OCI-LY7 (cell line): ENCODE data around the gene FOXJ1. TPM values are rescaled to one million over a fixed set of nuclear protein-coding genes. Genes with fewer than 3 reads are reported as not detected.

Source experiments
- BruUV-seq: library from RNA; stranded (reverse); fragments of 400-500 nt; replicated peaks from 2 replicates; lab custom pipeline; 2021; lab: Mats Ljungman, UMichigan
- CTCF ChIA-PET: fragments of 300-600 bp; sonication (Branson Sonifier 250); formaldehyde crosslinking; loops from one replicate; lab custom pipeline; 2022; ENCODE audit warnings: antibody characterized with exemption; ENCODE audit not compliant: unreplicated experiment; lab: Charles Lee
- POLR2A ChIA-PET: fragments of 300-600 bp; sonication (Branson Sonifier 250); formaldehyde crosslinking; loops from one replicate; lab custom pipeline; 2022; ENCODE audit warnings: antibody characterized with exemption; lab: Charles Lee
- DNase-seq: peaks from one replicate; pipeline ENCODE4 v3.0.0-alpha.2; 2015; ENCODE audit warnings: low spot score
- H2AFZ ChIP-seq: fragments of 200-600 bp; sonication (generic), shearing (Covaris generic); 2 replicates; pipeline ENCODE4 v1.6.1; 2014; ENCODE audit warnings: mild to moderate bottlenecking, antibody characterized with exemption, low read length, moderate library complexity
- H3K27ac ChIP-seq: fragments of 200-600 bp; sonication (generic); 2 replicates; pipeline ENCODE4 v1.5.1; 2014; ENCODE audit warnings: mixed run types, low read depth, mild to moderate bottlenecking, moderate library complexity, low read length, inconsistent platforms; ENCODE audit not compliant: poor library complexity, severe bottlenecking
- H3K36me3 ChIP-seq: fragments of 200-600 bp; sonication (generic); 2 replicates; pipeline ENCODE4 v1.6.1; 2014; ENCODE audit warnings: mild to moderate bottlenecking, antibody characterized with exemption, low read length, moderate library complexity, mixed read lengths; ENCODE audit not compliant: insufficient read depth
- H3K4me1 ChIP-seq: fragments of 200-600 bp; sonication (generic); 2 replicates; pipeline ENCODE4 v1.5.1; 2014; ENCODE audit warnings: mild to moderate bottlenecking, low read length; ENCODE audit not compliant: insufficient read depth, poor library complexity, severe bottlenecking
- H3K4me2 ChIP-seq: fragments of 200-600 bp; sonication (generic); 2 replicates; pipeline ENCODE4 v1.6.1; 2014; ENCODE audit warnings: mild to moderate bottlenecking, low read length
- H3K4me3 ChIP-seq: fragments of 200-600 bp; sonication (generic); 2 replicates; pipeline ENCODE4 v1.5.1; 2014; ENCODE audit warnings: mild to moderate bottlenecking, low read depth, low read length; ENCODE audit not compliant: poor library complexity, severe bottlenecking
- H3K79me2 ChIP-seq: fragments of 200-600 bp; sonication (generic); 2 replicates; pipeline ENCODE4 v1.6.1; 2016; ENCODE audit warnings: low read depth, mild to moderate bottlenecking, low read length, moderate library complexity, mixed read lengths; ENCODE audit not compliant: insufficient read depth
- H3K9me2 ChIP-seq: fragments of 200-600 bp; sonication (generic); 2 replicates; pipeline ENCODE4 v1.6.1; 2016; ENCODE audit warnings: mild to moderate bottlenecking, low read length, mixed read lengths; ENCODE audit not compliant: insufficient read depth
- H3K9me3 ChIP-seq: fragments of 200-600 bp; sonication (generic); 2 replicates; pipeline ENCODE4 v1.6.1; 2014; ENCODE audit warnings: mild to moderate bottlenecking, mixed run types, low read length, mixed read lengths
- H4K20me1 ChIP-seq: fragments of 200-600 bp; sonication (generic); 2 replicates; pipeline ENCODE4 v1.6.1; 2014; ENCODE audit warnings: mild to moderate bottlenecking, antibody characterized with exemption, low read length, moderate library complexity, mixed read lengths; ENCODE audit not compliant: insufficient read depth
- EZH2phosphoT487 ChIP-seq: fragments of 200-600 bp; sonication (generic); IDR thresholded peaks from 2 replicates; pipeline ENCODE4 v1.6.1; 2018; ENCODE audit warnings: low read depth, borderline replicate concordance, mild to moderate bottlenecking, mixed run types, antibody characterized with exemption, low read length, moderate library complexity, mixed read lengths
- intact Hi-C: fragments of 100-400 bp; cut with micrococcal nuclease; formaldehyde crosslinking; loops from one replicate; pipeline ENCODE4 v1.10.0; 2022; ENCODE audit not compliant: unreplicated experiment
- total RNA-seq, 2 experiments: library from RNA; depleted of rRNA in 1 of 2; stranded (reverse); fragments of >200 nt in 1 of 2; shearing (Covaris generic) in 1 of 2; gene quantifications; 2 replicates each; pipeline ENCODE4 v1.2.3, GENCODE V29; 2014 to 2022
- TF ChIP-seq, protein P1 (sequence below): fragments of 200-600 bp; sonication (generic); conservative IDR thresholded peaks from 2 replicates; pipeline ENCODE4 v1.5.1; 2014; ENCODE audit warnings: mild to moderate bottlenecking, antibody characterized with exemption, low read length, moderate library complexity, mixed read lengths

FOXJ1 gene
- total RNA-seq, 2 experiments from 2014 or later, result not detected

DNA sequence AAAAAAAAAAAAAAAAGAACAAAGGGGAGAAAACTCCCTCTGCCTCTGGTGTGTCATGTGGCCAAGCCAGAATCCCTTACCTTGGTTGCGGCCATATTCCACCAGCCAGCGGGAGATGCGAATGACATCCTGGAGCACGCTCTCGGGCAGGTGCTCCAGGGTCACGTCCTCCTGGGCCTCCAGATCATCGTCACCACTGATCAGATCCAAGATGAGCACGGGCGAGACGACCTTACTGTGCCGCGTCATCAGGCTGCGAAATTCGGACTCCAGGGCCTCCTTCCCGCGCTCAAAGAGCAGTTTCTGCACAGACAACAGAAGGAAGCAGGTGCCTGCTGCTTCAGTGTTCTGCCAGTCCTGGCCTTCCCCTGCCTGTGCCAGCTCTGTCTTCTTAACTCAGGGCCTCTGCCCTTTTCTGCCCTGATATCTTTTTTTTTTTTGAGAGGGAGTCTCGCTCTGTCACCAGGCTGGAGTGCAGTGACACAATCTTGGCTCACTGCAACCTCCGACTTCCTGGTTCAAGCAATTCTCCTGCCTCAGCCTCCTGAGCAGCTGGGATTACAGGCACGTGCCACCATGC is 43.2 kb downstream of the FOXJ1 start:
- TF ChIP-seq, protein P1, sequence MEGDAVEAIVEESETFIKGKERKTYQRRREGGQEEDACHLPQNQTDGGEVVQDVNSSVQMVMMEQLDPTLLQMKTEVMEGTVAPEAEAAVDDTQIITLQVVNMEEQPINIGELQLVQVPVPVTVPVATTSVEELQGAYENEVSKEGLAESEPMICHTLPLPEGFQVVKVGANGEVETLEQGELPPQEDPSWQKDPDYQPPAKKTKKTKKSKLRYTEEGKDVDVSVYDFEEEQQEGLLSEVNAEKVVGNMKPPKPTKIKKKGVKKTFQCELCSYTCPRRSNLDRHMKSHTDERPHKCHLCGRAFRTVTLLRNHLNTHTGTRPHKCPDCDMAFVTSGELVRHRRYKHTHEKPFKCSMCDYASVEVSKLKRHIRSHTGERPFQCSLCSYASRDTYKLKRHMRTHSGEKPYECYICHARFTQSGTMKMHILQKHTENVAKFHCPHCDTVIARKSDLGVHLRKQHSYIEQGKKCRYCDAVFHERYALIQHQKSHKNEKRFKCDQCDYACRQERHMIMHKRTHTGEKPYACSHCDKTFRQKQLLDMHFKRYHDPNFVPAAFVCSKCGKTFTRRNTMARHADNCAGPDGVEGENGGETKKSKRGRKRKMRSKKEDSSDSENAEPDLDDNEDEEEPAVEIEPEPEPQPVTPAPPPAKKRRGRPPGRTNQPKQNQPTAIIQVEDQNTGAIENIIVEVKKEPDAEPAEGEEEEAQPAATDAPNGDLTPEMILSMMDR, result no peak
- no peak for TF ChIP-seq EZH2phosphoT487
- peaks cover 9% of the 10 kb centered on the region; the same call in 1 of the 2 replicates for H3K79me2 ChIP-seq
- ChIA-PET POLR2A (interaction anchor here (0.7 kb wide), 1 partner anchor 1281 kb away, joined by 4 read pairs; no protein-coding TSS in a partner anchor), CTCF (no interaction called here)
- H3K4me3 ChIP-seq, result no peak overlapping the region
- H3K9me2 ChIP-seq, result no peaks in the 10 kb centered on the region
- no TSS peak for BruUV-seq
- intact Hi-C loops, result no loop called here
- no peaks in the 10 kb centered on the region for H3K9me3 ChIP-seq
- H3K4me2 ChIP-seq, result no peak overlapping the region
- peaks cover 9% of the 10 kb centered on the region for H3K4me1 ChIP-seq
- H3K27ac ChIP-seq, result no peak overlapping the region
- no peak overlapping the region for H2AFZ ChIP-seq
- H3K36me3 ChIP-seq, result peaks cover 80% of the 10 kb centered on the region
- no peaks in the 10 kb centered on the region for H4K20me1 ChIP-seq
- DNase-seq, result no peak

DNA sequence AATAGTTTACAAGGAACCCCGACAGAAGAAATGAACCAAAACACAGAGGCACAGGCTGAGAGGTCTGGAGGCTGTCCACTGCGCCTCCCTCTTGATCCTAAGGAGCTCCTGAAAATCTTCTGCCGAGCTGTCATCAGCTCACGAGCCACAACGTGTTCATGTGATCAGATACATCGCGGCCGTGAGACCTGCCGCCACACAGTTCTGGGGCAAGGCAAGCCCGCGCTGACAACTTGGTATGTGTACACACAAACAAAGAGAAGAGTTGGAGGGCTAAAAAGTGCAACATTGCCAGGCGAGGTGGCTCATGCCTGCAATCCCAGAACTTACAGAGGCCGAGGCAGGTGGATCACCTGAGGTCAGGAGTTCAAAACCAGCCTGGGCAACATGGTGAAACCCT is 45.1 kb downstream of the FOXJ1 start:
- no peaks in the 10 kb centered on the region for H4K20me1 ChIP-seq
- peaks cover 78% of the 10 kb centered on the region for H3K36me3 ChIP-seq
- no peak for DNase-seq
- no peaks in the 10 kb centered on the region for H3K9me3 ChIP-seq
- BruUV-seq, result no TSS peak
- H3K4me2 ChIP-seq, result no peak overlapping the region
- intact Hi-C loops, result no loop called here
- no peaks in the 10 kb centered on the region for H3K79me2 ChIP-seq
- ChIA-PET POLR2A (interaction anchor here (0.6 kb wide), 1 partner anchor 592 kb away, joined by 3 read pairs; no protein-coding TSS in a partner anchor), CTCF (no interaction called here)
- H3K4me3 ChIP-seq, result no peak overlapping the region
- H3K9me2 ChIP-seq, result no peaks in the 10 kb centered on the region
- TF ChIP-seq, protein P1, result no peak
- TF ChIP-seq EZH2phosphoT487, result no peak
- no peak overlapping the region for H3K27ac ChIP-seq
- H3K4me1 ChIP-seq, result no peaks in the 10 kb centered on the region
- H2AFZ ChIP-seq, result no peak overlapping the region

DNA sequence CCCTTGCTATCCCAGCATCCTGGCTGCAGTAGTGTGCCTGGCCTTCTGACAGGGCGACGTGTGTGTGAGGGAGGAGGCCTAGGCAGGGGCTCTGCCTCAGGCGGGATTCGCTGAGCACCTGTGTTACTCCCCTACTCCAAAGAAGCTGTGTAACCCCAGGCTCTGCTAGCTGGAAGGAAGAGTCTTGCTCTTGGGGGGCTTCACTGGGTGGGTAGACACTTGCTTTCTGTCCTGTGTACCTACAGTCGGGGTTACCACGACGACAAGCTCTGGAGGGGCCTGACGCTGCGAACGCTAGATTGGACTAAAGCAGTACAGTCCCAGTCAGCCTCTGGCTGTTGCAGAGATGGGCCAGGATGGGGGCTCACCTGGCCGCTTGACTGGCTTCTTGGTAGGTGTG is 47.0 kb downstream of the FOXJ1 start:
- POLR2A ChIA-PET, result no interaction called here
- intact Hi-C loops, result no loop called here
- H4K20me1 ChIP-seq, result no peaks in the 10 kb centered on the region
- peaks cover 72% of the 10 kb centered on the region for H3K36me3 ChIP-seq
- H3K79me2 ChIP-seq, result no peaks in the 10 kb centered on the region
- CTCF ChIA-PET, result no interaction called here
- no peak overlapping the region for H3K4me3 ChIP-seq
- TF ChIP-seq EZH2phosphoT487, result no peak
- TF ChIP-seq, protein P1, result no peak
- H3K4me1 ChIP-seq, result no peaks in the 10 kb centered on the region
- no peak overlapping the region for H3K4me2 ChIP-seq
- no peak overlapping the region for H2AFZ ChIP-seq
- DNase-seq, result no peak
- no TSS peak for BruUV-seq
- H3K27ac ChIP-seq, result no peak overlapping the region
- no peaks in the 10 kb centered on the region for H3K9me2 ChIP-seq
- no peaks in the 10 kb centered on the region for H3K9me3 ChIP-seq
